Inflammatory macrophage treated with lipopolysaccharide for 1 hour (primary cell): ENCODE data around the gene TMC6.
"Not testable (repeated sequence)": the region's sequence is repeated elsewhere in the genome, so short reads cannot be mapped to it uniquely, and the experiment has no call there.

Experiments
- DNase-seq, 2 donors: peaks; one replicate each; pipeline ENCODE4 v3.0.0-alpha.2; 2020 to 2022

The TMC6 gene

GRCh38 chr17:78122931-78123249, 5.7 kb downstream of the TMC6 start:
- DNase-seq, result no peak

GRCh38 chr17:78122216-78122930, 6.2 kb downstream of the TMC6 start:
- no peak for DNase-seq

- no peak for DNase-seq
Measured at GRCh38 chr17:78121801-78122215, 6.7 kb downstream of the TMC6 start.

- DNase-seq, result no peak
Measured at GRCh38 chr17:78120971-78121800, 7.4 kb downstream of the TMC6 start.

GRCh38 chr17:78120537-78120936, 8.0 kb downstream of the TMC6 start:
- no peak for DNase-seq

- no peak for DNase-seq
Measured at GRCh38 chr17:78118801-78119241, 9.7 kb downstream of the TMC6 start.

- no peak for DNase-seq
Measured at GRCh38 chr17:78117027-78117981, 11.3 kb downstream of the TMC6 start.

GRCh38 chr17:78116411-78116810, 12.1 kb downstream of the TMC6 start:
- DNase-seq, result no peak

- DNase-seq, result not testable (repeated sequence)
Measured at GRCh38 chr17:78115803-78116202, 12.8 kb downstream of the TMC6 start.

GRCh38 chr17:78114831-78115723, 13.5 kb downstream of the TMC6 start:
- no peak for DNase-seq

GRCh38 chr17:78113804-78114785, 14.5 kb downstream of the TMC6 start:
- peak; percentile 39 to 40 for DNase-seq

- peak; percentile 24 to 89 for DNase-seq
Measured at GRCh38 chr17:78112518-78113471, 15.8 kb downstream of the TMC6 start.

GRCh38 chr17:78111727-78112517, 16.6 kb downstream of the TMC6 start:
- no peak for DNase-seq

- DNase-seq, result no peak
Measured at GRCh38 chr17:78111016-78111726, 17.4 kb downstream of the TMC6 start.

GRCh38 chr17:78110363-78111015, 18.1 kb downstream of the TMC6 start:
- no peak for DNase-seq

- DNase-seq, result no peak
Measured at GRCh38 chr17:78109489-78109761, 19.1 kb downstream of the TMC6 start.

GRCh38 chr17:78108726-78109488, 19.6 kb downstream of the TMC6 start:
- no peak for DNase-seq
